ENCODE data around the gene KANK4.

Gene KANK4

DNA sequence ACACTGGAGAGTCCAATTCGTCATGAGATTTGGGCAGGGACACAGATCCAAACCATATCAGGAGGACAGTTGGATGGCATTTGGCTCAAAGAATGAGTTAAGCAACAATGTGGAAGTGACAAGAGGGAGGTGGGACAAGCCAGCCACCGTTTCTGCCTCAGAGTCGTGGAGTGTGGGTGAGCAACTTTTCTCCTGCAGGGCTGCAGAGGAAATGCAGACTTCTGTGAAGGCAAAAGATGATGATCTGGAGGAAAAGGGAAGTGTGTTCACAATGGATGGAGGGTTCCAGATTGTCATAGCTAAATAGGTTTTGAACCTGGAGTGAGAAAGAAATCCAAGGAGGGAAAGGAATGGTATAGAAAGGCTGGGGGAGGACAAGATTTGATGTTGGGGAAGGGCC lies 16.4 kb upstream of the KANK4 start:
- ATAC-seq (ENCODE audit: insufficient read depth, low read depth) (no peak), DNase-seq (no peak)
- Histone ChIP-seq H4K20me1 (ENCODE audit: insufficient read depth, low read length) (no peaks in the 10 kb centered on the region), H2AFZ (ENCODE audit: low read depth, low read length) (no peak overlapping the region), H3K27me3 (ENCODE audit: insufficient read depth, low read length, poor library complexity) (no peaks in the 10 kb centered on the region), H3K79me2 (ENCODE audit: insufficient read depth, low read length) (no peaks in the 10 kb centered on the region), H3K9ac (ENCODE audit: low read depth, low read length) (no peak overlapping the region), H3K4me2 (ENCODE audit: insufficient read depth, low read length) (no peak overlapping the region), H3K4me1 (ENCODE audit: insufficient read depth, low read length) (no peaks in the 10 kb centered on the region), H3K36me3 (ENCODE audit: insufficient read depth, low read length) (no peaks in the 10 kb centered on the region), H3K4me3 (ENCODE audit: low read depth in 1 of 2, low read length in 2 of 2) (no peak overlapping the region), H3K27ac (ENCODE audit: low read length) (no peak overlapping the region), H3K9me3 (ENCODE audit: insufficient read depth, low read length, severe bottlenecking) (no peaks in the 10 kb centered on the region)
- TF ChIP-seq, protein P1, sequence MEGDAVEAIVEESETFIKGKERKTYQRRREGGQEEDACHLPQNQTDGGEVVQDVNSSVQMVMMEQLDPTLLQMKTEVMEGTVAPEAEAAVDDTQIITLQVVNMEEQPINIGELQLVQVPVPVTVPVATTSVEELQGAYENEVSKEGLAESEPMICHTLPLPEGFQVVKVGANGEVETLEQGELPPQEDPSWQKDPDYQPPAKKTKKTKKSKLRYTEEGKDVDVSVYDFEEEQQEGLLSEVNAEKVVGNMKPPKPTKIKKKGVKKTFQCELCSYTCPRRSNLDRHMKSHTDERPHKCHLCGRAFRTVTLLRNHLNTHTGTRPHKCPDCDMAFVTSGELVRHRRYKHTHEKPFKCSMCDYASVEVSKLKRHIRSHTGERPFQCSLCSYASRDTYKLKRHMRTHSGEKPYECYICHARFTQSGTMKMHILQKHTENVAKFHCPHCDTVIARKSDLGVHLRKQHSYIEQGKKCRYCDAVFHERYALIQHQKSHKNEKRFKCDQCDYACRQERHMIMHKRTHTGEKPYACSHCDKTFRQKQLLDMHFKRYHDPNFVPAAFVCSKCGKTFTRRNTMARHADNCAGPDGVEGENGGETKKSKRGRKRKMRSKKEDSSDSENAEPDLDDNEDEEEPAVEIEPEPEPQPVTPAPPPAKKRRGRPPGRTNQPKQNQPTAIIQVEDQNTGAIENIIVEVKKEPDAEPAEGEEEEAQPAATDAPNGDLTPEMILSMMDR (IDR thresholded peaks at IDR 0.05; ENCODE audit: borderline replicate concordance, extremely low read depth, low read length, poor library complexity, severe bottlenecking), result peak; percentile 8
- no peak for TF ChIP-seq EZH2 (IDR thresholded peaks at IDR 0.05; ENCODE audit: borderline replicate concordance, low read depth, low read length, severe bottlenecking)

DNA sequence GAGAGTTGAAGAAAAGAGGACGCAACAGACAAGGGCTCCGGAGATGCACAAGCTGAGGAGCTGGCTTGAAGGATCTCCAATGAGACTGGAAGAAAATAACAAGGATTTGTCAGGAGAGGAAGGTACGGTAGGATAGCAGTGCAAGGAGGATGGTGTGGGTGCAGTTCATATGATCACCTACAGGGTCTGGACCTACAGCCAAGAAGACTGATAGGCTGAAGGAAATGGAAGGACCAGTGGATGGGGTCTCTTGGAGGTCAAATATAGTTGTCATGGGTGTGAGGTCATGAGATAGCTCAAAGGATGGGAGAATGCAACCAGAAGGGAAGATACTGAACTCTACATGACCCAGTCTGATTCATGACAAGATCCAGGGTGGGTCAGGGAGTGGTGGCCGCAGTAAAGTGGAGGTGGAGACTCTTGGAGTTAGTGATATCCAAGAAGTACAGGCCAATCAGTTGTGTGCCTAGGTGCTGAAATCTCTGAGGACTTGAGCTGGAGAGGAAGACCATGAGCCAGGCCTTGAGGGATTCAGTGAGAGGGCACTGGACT lies 15.3 kb upstream of the KANK4 start:
- no peak overlapping the region for H3K9ac ChIP-seq (ENCODE audit: low read depth, low read length)
- no peaks in the 10 kb centered on the region for H3K27me3 ChIP-seq (ENCODE audit: insufficient read depth, low read length, poor library complexity)
- H3K4me1 ChIP-seq (ENCODE audit: insufficient read depth, low read length), result no peaks in the 10 kb centered on the region
- no peaks in the 10 kb centered on the region for H3K79me2 ChIP-seq (ENCODE audit: insufficient read depth, low read length)
- H2AFZ ChIP-seq (ENCODE audit: low read depth, low read length), result no peak overlapping the region
- H4K20me1 ChIP-seq (ENCODE audit: insufficient read depth, low read length), result no peaks in the 10 kb centered on the region
- no peak overlapping the region for H3K4me3 ChIP-seq (ENCODE audit: low read depth in 1 of 2, low read length in 2 of 2)
- no peaks in the 10 kb centered on the region for H3K36me3 ChIP-seq (ENCODE audit: insufficient read depth, low read length)
- H3K9me3 ChIP-seq (ENCODE audit: insufficient read depth, low read length, severe bottlenecking), result no peaks in the 10 kb centered on the region
- H3K27ac ChIP-seq (ENCODE audit: low read length), result no peak overlapping the region
- no peak overlapping the region for H3K4me2 ChIP-seq (ENCODE audit: insufficient read depth, low read length)
- no peak for ATAC-seq (ENCODE audit: insufficient read depth, low read depth)
- DNase-seq, result no peak
- no peak for TF ChIP-seq EZH2 (IDR thresholded peaks at IDR 0.05; ENCODE audit: borderline replicate concordance, low read depth, low read length, severe bottlenecking)
- TF ChIP-seq, protein P1 (IDR thresholded peaks at IDR 0.05; ENCODE audit: borderline replicate concordance, extremely low read depth, low read length, poor library complexity, severe bottlenecking), result no peak

DNA sequence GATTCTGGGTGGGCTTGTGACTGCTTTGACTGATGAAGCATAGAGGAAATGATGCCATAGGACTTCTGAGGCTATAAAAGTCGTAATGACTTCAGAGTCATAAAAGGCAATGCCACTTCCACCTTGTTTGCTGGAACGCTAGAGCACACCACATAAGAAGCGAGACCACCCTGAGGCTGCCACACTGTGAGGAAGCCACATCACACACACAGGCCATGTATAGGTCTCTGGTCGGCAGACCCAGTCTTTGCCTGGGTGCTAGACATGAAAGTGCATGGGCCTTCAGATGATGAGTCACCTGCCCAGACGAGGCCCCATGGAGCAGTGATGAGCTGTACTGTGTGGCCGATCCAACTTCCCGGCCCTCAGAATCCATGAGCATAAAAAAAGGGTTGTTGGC lies 14.2 kb upstream of the KANK4 start:
- no peak overlapping the region for H3K4me2 ChIP-seq (ENCODE audit: insufficient read depth, low read length)
- DNase-seq (peak; percentile 38), ATAC-seq (ENCODE audit: insufficient read depth, low read depth) (peak; percentile 76)
- no peak for TF ChIP-seq EZH2 (IDR thresholded peaks at IDR 0.05; ENCODE audit: borderline replicate concordance, low read depth, low read length, severe bottlenecking)
- TF ChIP-seq, protein P1 (IDR thresholded peaks at IDR 0.05; ENCODE audit: borderline replicate concordance, extremely low read depth, low read length, poor library complexity, severe bottlenecking), result no peak
- H3K27me3 ChIP-seq (ENCODE audit: insufficient read depth, low read length, poor library complexity), result no peaks in the 10 kb centered on the region
- no peak overlapping the region for H3K9ac ChIP-seq (ENCODE audit: low read depth, low read length)
- no peak overlapping the region for H2AFZ ChIP-seq (ENCODE audit: low read depth, low read length)
- no peaks in the 10 kb centered on the region for H3K79me2 ChIP-seq (ENCODE audit: insufficient read depth, low read length)
- H3K9me3 ChIP-seq (ENCODE audit: insufficient read depth, low read length, severe bottlenecking), result no peaks in the 10 kb centered on the region
- H3K36me3 ChIP-seq (ENCODE audit: insufficient read depth, low read length), result no peaks in the 10 kb centered on the region
- H3K4me1 ChIP-seq (ENCODE audit: insufficient read depth, low read length), result no peaks in the 10 kb centered on the region
- no peaks in the 10 kb centered on the region for H4K20me1 ChIP-seq (ENCODE audit: insufficient read depth, low read length)
- H3K27ac ChIP-seq (ENCODE audit: low read length), result no peak overlapping the region
- no peak overlapping the region for H3K4me3 ChIP-seq (ENCODE audit: low read depth in 1 of 2, low read length in 2 of 2)
